Immature natural killer cell (primary cell): Measurements from ENCODE around the gene PRL. TPM values are rescaled to one million over a fixed set of nuclear protein-coding genes. Genes with fewer than 3 reads are reported as not detected.

Experiments used
- DNase-seq, 3 donors: peaks; one replicate each; pipeline ENCODE4 v3.0.0; 2022; ENCODE audit warnings: mixed read lengths in 1 of 3
- H3K27ac Mint-ChIP-seq, 6 donors: one replicate each; pipeline ENCODE4 v1.8.0; 2020; ENCODE audit warnings: mixed read lengths in 6 of 6, mild to moderate bottlenecking in 5 of 6, inconsistent platforms in 4 of 6, moderate library complexity in 3 of 6
- H3K27me3 Mint-ChIP-seq, 3 donors: one replicate each; pipeline ENCODE4 v1.8.0; 2020 to 2021; ENCODE audit warnings: low read depth in 3 of 3, mild to moderate bottlenecking in 3 of 3, mixed read lengths in 3 of 3, moderate library complexity in 3 of 3, inconsistent platforms in 1 of 3
- H3K36me3 Mint-ChIP-seq, 3 donors: one replicate each; pipeline ENCODE4 v1.8.0; 2020; ENCODE audit warnings: mixed read lengths in 3 of 3, inconsistent platforms in 2 of 3, mild to moderate bottlenecking in 2 of 3
- H3K4me1 Mint-ChIP-seq, 2 donors: one replicate each; pipeline ENCODE4 v1.8.0; 2020; ENCODE audit warnings: inconsistent platforms in 2 of 2, mild to moderate bottlenecking in 2 of 2, mixed read lengths in 2 of 2, moderate library complexity in 1 of 2
- H3K4me3 Mint-ChIP-seq, 5 donors: one replicate each; pipeline ENCODE4 v1.8.0; 2020; ENCODE audit warnings: mild to moderate bottlenecking in 5 of 5, mixed read lengths in 5 of 5, inconsistent platforms in 3 of 5, moderate library complexity in 3 of 5
- H3K9me3 Mint-ChIP-seq, 6 donors: one replicate each; pipeline ENCODE4 v1.8.0; 2020; ENCODE audit warnings: mild to moderate bottlenecking in 6 of 6, mixed read lengths in 6 of 6, inconsistent platforms in 4 of 6, moderate library complexity in 3 of 6
- polyA plus RNA-seq, 3 donors: library from polyadenylated mRNA; unstranded; fragments of 300-500 nt; fragmentation: Illumina TruSeq; gene quantifications; one replicate each; pipeline ENCODE4 v1.2.3, GENCODE V29; 2021

Gene PRL
- polyA plus RNA-seq, 3 donors from 2014 or later, result not detected

GRCh38 chr6:22237526-22237925, 59.3 kb downstream of the PRL start:
- H3K9me3 Mint-ChIP-seq, result peaks cover 0 to 22% (median 6%) of the 10 kb centered on the region in 6 donors
- H3K27ac Mint-ChIP-seq, result no peak overlapping the region
- DNase-seq, result no peak
- H3K27me3 Mint-ChIP-seq, result peaks cover 0 to 1% (median 1%) of the 10 kb centered on the region in 3 donors
- H3K4me1 Mint-ChIP-seq, result no peaks in the 10 kb centered on the region
- no peaks in the 10 kb centered on the region for H3K36me3 Mint-ChIP-seq
- no peak overlapping the region for H3K4me3 Mint-ChIP-seq
